DMS 273 (cell line): ENCODE data around the gene ZMYND8.
A peak's percentile ranks its signal among the peaks of the same experiment; 100 is the strongest.
"Not testable (repeated sequence)": the region's sequence is repeated elsewhere in the genome, so short reads cannot be mapped to it uniquely, and the experiment has no call there.

Source experiments
- DNase-seq: peaks from one replicate; lab custom pipeline; 2025; ENCODE audit not compliant: unreplicated experiment; lab: John Stamatoyannopoulos, UW

ZMYND8 gene

DNA sequence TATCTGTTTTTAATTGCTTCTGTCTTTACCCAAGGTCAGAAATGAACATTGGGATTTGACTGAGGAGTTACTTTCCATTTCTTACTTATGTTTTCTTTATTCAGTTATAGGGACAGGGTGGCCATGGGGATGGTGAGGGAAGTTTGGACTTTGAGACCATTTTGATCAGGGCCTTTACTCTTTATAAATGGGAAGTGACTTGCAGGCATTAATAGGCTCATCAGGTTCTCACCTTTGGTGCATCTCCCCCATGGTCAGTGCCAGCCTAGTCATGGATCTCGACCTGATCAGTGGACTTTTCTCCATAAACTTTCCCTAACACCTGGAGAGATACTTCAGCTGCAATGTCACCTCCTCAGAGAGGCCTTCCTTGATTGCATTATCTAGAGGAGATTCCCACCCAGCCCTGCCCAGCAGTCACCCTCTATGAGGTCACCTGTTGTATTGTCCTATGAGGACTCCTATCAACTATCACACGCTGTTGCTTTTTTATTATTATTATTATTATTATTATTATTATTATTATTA, 16.8 kb upstream of the ZMYND8 start:
- no peak for DNase-seq

DNA sequence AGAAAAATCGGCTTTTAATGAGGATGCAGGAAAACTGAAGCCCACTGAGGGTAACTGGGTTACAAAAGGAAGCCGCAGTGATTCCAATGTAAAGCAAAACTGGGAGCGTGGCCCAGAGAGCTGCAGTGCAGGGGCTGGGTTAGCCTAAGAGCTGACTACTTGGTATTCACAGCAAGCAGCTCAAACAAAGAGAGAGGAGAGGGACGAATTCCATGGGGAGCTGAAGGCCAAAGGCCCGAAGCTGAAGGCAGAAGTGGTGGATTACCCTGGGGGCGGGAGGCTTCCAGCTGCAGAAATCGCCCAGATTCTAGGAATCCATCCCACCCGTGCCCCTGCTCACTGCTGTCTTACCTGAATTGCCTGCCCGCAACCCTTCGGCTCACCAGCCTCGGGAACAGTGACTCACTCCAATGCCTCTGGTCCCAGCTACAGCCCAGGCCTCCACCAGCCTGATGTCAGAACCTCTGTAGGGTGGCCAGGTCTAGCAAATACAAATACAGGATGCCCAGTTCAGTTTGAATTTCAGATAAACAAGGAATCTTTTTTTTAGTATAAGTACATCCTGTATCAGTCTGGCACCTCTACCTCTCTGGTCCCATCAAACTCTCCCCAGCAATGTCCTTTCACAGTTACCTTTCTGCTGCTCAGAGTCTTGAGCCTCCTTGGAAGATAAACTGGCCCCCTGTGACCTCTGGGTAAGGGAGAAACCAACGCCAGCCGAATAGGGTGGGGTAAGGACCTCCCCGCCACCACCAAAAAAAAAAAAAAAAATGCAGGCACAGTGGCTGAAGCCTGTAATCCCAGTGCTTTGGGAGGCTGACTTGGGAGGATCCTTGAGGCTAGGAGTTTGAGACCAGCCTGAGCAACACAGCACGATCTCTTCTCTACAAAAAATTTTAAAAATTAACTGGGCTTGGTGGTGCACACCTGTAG, 14.6 kb upstream of the ZMYND8 start:
- DNase-seq: no peak

DNA sequence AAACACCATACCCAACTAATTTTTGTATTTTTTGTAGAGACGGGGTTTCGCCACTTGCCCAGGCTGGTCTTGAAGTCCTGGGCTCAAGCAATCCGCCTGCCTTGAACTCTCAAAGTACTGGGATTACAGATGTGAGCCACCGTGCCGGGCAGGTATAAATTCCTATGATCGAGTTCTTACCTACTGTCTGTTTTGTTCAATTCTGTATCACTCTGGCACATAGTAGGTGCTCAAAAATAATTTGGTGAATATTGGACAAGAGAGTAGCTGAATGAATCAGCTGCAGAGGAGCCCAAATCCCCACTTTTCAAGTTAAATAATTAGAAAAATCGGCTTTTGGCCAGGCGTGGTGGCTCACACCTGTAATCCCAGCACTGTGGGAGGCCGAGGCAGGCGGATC, 13.7 kb upstream of the ZMYND8 start:
- DNase-seq: no peak

GRCh38 chr20:47368301-47368700, 11.8 kb upstream of the ZMYND8 start:
- no peak for DNase-seq

- not testable (repeated sequence) for DNase-seq
These were observed 9.8 kb upstream of the ZMYND8 start for GRCh38 chr20:47366301-47366700.

GRCh38 chr20:47365023-47365764, 8.7 kb upstream of the ZMYND8 start:
- DNase-seq: no peak

DNA sequence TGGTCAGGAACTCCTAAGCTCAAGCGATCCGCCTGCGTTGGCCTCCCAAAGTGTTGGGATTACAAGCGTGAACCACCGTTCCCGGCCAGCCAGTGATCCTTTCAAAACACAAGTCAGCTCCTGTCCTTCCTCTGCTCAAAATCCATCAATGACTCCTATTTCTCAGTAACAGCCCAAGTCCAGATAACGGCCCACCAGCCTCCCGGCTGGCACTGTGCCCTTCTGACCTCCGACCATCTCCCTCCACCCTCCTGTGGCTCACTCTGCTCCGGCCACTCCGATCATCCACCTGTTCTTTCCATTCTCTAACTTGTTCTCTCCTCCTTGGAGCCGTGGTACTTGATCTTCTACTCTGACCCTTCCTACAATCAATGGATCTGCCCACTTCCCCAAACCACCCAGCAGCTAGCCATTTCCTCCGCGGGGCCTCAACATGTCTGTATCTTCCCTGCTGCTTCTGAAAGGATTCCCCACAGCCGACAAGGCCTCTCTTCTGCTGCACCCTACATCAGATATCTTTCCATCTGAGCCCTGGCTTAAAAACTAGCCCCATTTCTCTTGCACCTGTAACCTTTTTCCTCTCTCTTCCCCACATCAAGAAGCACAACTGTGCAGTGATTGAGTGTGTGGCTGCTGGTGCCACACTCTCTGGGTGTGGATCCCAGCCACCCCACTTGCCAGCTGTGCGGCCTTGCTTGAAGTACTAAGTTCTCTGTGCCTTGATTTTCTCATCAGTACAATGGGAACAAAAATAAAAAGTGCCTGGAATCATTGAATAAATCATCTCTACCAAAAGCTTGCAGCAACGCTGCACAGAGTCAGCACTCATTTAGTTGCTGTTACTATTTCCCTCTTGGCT, 6.1 kb upstream of the ZMYND8 start:
- no peak for DNase-seq

DNA sequence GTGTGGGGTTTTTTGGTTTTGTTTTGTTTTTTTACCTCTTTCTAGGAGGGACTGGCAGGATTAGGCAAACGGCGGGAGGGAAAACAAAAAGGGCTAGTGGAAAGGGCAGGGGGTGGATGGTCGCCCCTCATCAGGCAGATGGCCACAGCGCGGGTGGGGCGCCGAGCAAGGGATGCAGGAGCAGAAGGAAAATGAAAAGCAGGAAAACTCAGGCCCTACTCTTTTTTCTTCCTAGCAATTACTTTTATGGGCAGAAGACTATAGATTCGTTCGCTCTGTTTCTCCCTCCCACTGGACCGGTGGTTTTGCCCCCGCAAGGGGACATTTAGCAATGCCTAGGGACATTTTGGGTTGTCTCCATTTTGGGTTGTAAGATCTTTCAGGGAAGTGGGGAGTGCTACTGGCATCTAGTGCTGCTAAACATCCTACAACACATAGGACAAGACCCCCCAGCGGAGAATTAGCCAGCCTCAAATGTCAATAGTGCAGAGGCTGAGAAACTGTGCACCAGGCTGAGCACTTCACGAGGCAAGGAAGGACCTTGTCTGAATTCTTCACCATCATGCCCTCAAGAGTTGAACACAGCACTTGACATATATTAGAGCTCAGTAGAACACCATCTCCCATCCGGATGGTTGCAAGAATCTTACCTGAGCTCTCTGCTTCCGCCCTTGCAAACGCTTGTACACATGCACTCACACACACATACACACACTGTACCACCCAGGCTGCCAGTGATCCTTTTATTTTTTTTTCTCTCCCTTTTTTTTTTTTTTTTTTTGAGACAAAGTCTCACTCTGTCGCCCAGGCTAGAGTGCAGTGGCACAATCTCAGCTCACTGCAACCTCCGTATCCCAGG, 4.8 kb upstream of the ZMYND8 start:
- DNase-seq: no peak

DNA sequence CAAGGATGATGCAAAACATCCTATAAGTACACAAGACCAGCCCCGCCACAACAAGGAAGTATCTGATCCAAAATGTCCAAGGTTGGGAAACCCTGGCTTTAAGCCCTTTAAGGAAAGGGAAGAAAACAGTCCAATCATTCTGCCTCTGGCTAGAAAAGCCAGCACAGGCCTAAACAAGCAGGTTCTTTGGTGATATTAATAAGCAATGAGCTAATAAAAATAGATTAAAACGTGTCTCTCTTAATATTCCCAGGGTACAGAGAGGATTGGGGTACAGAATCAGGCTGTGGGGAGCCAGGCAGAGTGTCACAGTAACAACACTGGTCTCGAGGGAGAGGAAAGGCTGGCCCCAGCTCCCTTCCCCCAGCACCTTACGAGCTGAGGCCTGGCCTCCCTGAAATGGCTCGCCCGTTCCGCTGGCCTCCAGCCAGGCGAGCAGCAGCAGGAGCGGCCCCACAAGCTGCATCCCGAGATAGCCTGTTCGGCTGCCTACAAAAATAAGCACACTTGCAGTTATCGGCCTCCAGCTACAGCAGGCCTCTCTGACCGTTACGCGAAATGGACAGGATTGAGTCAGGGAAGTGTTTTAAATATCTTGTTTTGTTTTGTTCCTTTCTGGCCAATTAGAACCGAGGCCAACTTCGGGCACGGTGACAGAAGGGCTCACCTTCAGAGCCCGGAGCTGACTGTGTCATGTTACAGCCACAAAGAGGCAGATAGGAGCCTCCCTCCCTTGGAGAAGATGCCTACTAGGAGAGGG, 4.0 kb upstream of the ZMYND8 start:
- peak; percentile 99 for DNase-seq

DNA sequence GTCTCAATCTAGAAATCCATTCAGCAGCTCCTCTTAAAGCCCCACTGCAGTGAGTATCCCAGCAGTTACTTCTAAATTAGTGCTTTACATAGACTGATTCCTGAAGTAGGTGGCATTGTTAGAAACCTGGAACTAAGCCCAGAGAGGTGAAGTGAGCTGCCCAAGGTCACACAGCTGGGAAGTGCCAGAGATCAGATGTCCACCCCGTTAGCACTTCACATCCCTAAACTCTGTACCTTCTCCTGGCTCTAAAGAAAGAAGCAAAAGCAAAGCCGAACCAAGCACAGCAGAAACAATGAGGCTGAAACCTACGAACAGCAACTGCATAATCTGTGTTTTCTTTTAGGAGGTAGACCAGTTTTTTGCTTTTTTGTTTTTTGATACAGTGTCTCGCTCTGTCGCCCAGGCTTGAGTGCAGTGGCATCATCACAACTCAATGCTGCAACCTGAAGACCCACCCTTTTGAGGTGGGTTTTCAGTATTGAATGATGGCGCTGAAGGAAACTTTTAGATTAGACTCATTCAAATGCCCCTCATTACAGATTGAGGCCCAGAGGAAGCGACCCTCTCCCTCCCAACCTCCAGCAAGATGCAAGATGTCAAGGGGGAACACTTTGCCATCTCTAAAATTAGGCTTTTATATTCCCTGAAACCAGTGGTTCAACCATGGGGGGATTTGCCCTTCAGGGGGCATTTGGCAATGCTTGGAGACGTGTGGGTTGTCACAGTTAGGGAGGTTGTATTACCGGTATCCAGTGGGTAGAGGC, 3.2 kb upstream of the ZMYND8 start:
- no peak for DNase-seq

GRCh38 chr20:47358672-47359529, 2.4 kb upstream of the ZMYND8 start:
- DNase-seq: peak; percentile 89

- DNase-seq: no peak
These were observed 1.7 kb upstream of the ZMYND8 start for GRCh38 chr20:47358039-47358671.

DNA sequence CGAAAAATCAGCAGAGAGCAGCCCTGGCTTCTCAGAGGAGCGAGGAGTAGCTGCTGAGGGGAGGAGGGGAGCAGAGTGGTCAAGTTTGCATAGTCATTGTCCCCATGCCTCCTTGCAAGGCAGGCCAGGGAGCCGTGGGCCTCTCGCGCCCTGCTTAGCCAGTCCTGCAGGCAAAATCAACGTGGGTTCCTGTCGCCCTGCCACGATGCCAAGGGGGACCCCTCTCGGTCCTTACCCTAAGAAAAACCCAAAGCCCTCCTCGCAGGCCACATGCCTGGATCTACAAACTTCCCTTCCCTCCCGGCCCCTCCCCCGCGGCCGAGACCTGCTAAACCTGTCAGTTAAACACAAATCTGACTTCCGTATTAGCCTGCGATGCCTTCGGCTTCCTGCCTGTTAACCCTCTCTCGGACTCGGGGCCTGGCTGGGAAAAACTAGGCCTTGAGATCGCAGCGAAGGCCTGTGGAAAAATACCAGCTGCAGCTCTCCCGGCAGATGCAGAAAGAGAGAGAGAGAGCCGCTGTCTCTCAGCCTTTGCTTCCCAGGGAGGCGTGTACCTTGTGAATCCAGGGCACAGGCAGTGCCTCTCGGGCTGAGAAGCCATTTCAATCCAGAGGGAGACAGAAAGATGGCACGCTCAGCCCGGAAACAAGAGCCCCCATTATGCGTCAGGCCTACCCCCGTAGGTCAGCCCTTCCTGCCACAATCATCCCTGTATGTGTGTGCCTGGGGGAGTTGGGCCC, 968 bp upstream of the ZMYND8 start:
- peak; percentile 97 for DNase-seq

GRCh38 chr20:47356220-47356525, 326 bp downstream of the ZMYND8 start:
- no peak for DNase-seq

DNA sequence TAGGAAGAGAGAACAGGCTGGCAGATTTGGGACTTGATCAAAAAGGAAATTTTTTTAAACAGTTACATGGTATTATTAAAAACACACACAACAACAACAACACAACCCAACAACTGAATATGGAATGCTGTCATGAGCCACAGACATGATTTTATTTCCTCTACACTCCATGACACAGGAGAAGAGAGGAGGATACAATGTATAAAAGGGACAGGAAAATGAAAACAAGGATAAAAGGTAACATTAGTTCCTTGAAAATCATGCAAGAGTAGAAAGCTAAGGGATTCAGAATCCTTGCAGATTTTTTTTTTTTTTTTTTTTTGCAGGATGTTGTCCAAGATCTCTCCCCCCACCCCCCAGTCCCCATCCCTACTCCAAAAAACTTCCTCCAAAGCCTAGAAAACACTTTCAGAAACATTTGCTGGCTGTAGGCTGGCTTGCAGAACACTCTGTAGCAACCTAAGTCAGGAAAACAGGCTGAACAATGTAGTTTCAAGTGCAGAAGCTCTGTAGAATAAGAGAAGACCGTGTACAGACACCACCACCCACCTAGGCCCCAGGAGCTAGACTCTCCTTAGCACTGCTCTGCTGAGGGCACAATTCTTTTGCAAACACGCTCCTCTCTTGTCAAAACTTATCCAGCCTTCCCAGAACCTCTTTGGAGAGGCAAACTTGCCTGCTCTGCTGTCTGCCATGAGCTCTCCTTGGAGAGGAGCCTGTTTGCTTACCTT, 845 bp downstream of the ZMYND8 start:
- peak; percentile 39 for DNase-seq
